Mucosa of descending colon (tissue), 3 donors: ENCODE measurements around the gene LRCH1. TPM values are rescaled to one million over a fixed set of nuclear protein-coding genes. Genes with fewer than 3 reads are reported as not detected.
"Not testable (repeated sequence)": the region's sequence is repeated elsewhere in the genome, so short reads cannot be mapped to it uniquely, and the experiment has no call there.

Experiments used
- ATAC-seq: fragments of 200-7000 bp; cut with Tn5 transposase; one replicate; pipeline ENCODE4 v1.9.1; 2020; ENCODE audit warnings: mild to moderate bottlenecking, moderate library complexity
- DNase-seq, 3 donors: peaks; one replicate each; pipeline ENCODE4 v3.0.0-alpha.2; 2020
- H3K36me3 ChIP-seq: fragments of 200-600 bp; one replicate; pipeline ENCODE4 v1.8.0; 2021; ENCODE audit warnings: low read depth, mild to moderate bottlenecking
- H3K4me1 ChIP-seq: fragments of 200-600 bp; one replicate; pipeline ENCODE4 v1.8.0; 2021; ENCODE audit warnings: low read depth, mild to moderate bottlenecking
- H3K4me3 ChIP-seq: fragments of 200-600 bp; one replicate; pipeline ENCODE4 v1.8.0; 2021; ENCODE audit warnings: mild to moderate bottlenecking
- H3K9me3 ChIP-seq: fragments of 200-600 bp; one replicate; pipeline ENCODE4 v1.8.0; 2021; ENCODE audit warnings: mild to moderate bottlenecking
- CTCF ChIP-seq: fragments of 200-600 bp; IDR thresholded peaks from one replicate; pipeline ENCODE4 v1.8.0; 2022; ENCODE audit warnings: antibody characterized with exemption, mild to moderate bottlenecking
- intact Hi-C, 2 donors: fragments of 100-400 bp; cut with DNase I in 1 of 2; cut with micrococcal nuclease in 1 of 2; formaldehyde crosslinking; loops; one replicate each; pipeline versions ENCODE4 v1.11.0 to v1.11.1; 2022; cut with DNase I, micrococcal nuclease
- total RNA-seq, 3 donors: library from RNA; stranded (reverse); fragmentation: NEBNext Ultra II Directional in 2 of 3; extraction: Animal tissue kit (Norgen Biotek cat#: 25700) in 2 of 3; gene quantifications; one replicate each; pipeline versions ENCODE4 v1.2.1 to v1.2.4, GENCODE V29; 2021 to 2023
- donor health status: DM: no; HTN: no; CAD: no; lungs with moderate emphysema.
- donor health status: DM: no; HTN: no; CAD: no.
- donor health status: DM: no; HTN: yes; CAD: no.

LRCH1 gene
- total RNA-seq, 3 donors from 2014 or later: 13.4 to 44.1 (median 16.1) TPM

GRCh38 chr13:46516599-46517338, 36.2 kb upstream of the LRCH1 start:
- intact Hi-C loops: no loop called here
- Histone ChIP-seq H3K4me1 (no peaks in the 10 kb centered on the region), H3K9me3 (no peaks in the 10 kb centered on the region), H3K4me3 (no peak overlapping the region), H3K36me3 (no peaks in the 10 kb centered on the region)
- TF ChIP-seq CTCF: no peak
- DNase-seq: no peak
- ATAC-seq: no peak

GRCh38 chr13:46517748-46518147, 35.2 kb upstream of the LRCH1 start:
- DNase-seq, H3K36me3 ChIP-seq, H3K4me3 ChIP-seq, H3K4me1 ChIP-seq, H3K9me3 ChIP-seq, intact Hi-C loops, ATAC-seq: not testable (repeated sequence)

- intact Hi-C loops: no loop called here
- H3K4me1 ChIP-seq: no peaks in the 10 kb centered on the region
- TF ChIP-seq CTCF: no peak
- DNase-seq: no peak
- no peaks in the 10 kb centered on the region for H3K36me3 ChIP-seq
- no peaks in the 10 kb centered on the region for H3K9me3 ChIP-seq
- no peak for ATAC-seq
- H3K4me3 ChIP-seq: no peak overlapping the region
Measured at GRCh38 chr13:46519182-46519581, 33.8 kb upstream of the LRCH1 start.

- no peak for TF ChIP-seq CTCF
- ATAC-seq (no peak), DNase-seq (no peak)
- Histone ChIP-seq H3K4me3 (no peak overlapping the region), H3K4me1 (no peaks in the 10 kb centered on the region), H3K36me3 (no peaks in the 10 kb centered on the region), H3K9me3 (no peaks in the 10 kb centered on the region)
- intact Hi-C loops: no loop called here
Measured at GRCh38 chr13:46520166-46520565, 32.8 kb upstream of the LRCH1 start.

GRCh38 chr13:46521486-46521885, 31.5 kb upstream of the LRCH1 start:
- Histone ChIP-seq H3K36me3 (no peaks in the 10 kb centered on the region), H3K4me1 (no peaks in the 10 kb centered on the region), H3K4me3 (no peak overlapping the region), H3K9me3 (no peaks in the 10 kb centered on the region)
- intact Hi-C loops: no loop called here
- no peak for TF ChIP-seq CTCF
- ATAC-seq: no peak
- no peak for DNase-seq

GRCh38 chr13:46521921-46522747, 30.8 kb upstream of the LRCH1 start:
- ATAC-seq: no peak
- intact Hi-C loops: no loop called here
- no peak for DNase-seq
- H3K4me3 ChIP-seq: no peak overlapping the region
- no peaks in the 10 kb centered on the region for H3K36me3 ChIP-seq
- H3K9me3 ChIP-seq: no peaks in the 10 kb centered on the region
- no peak for TF ChIP-seq CTCF
- H3K4me1 ChIP-seq: no peaks in the 10 kb centered on the region
